Suprapubic skin (tissue), 3 donors: ENCODE results near the gene PPP1R12B.
"Not testable (repeated sequence)": the region's sequence is repeated elsewhere in the genome, so short reads cannot be mapped to it uniquely, and the experiment has no call there.

Experiments used
- CTCF ChIP-seq, 2 donors: fragments of 200-600 bp in 1 of 2; fragments of 450-650 bp in 1 of 2; sonication (generic) in 1 of 2; IDR thresholded peaks; one replicate each; pipeline ENCODE4 v1.5.1; 2016 to 2019; ENCODE audit warnings: antibody characterized with exemption in 2 of 2, mild to moderate bottlenecking in 1 of 2, moderate library complexity in 1 of 2
- POLR2A ChIP-seq, 2 donors: fragments of 450-650 bp; IDR thresholded peaks; one replicate each; pipeline ENCODE4 v1.6.1; 2017; ENCODE audit warnings: antibody characterized with exemption in 2 of 2, mild to moderate bottlenecking in 2 of 2, moderate library complexity in 2 of 2

GRCh38 chr1:202459470-202460142 is 111.1 kb downstream of the PPP1R12B start:
- TF ChIP-seq CTCF, POLR2A (IDR thresholded peaks at IDR 0.05): not testable (repeated sequence)
